HG02642 (cell line): ENCODE data around the gene ROR1.

Experiments used
- ATAC-seq: cut with Tn5 transposase; IDR thresholded peaks from one replicate; pipeline ENCODE4 v1.9.1; 2021; ENCODE audit warnings: mild to moderate bottlenecking; ENCODE audit not compliant: unreplicated experiment, poor library complexity

Gene ROR1

GRCh38 chr1:63845346-63845745 is 71.5 kb downstream of the ROR1 start:
- ATAC-seq: no peak

- no peak for ATAC-seq
Observed at GRCh38 chr1:63847308-63847910, 73.6 kb downstream of the ROR1 start.

- no peak for ATAC-seq
Observed at GRCh38 chr1:63848733-63849132, 74.9 kb downstream of the ROR1 start.

GRCh38 chr1:63849149-63849548 is 75.3 kb downstream of the ROR1 start:
- ATAC-seq: no peak

GRCh38 chr1:63854091-63854490 is 80.3 kb downstream of the ROR1 start:
- no peak for ATAC-seq

GRCh38 chr1:63855942-63856341 is 82.1 kb downstream of the ROR1 start:
- no peak for ATAC-seq

GRCh38 chr1:63856924-63857323 is 83.1 kb downstream of the ROR1 start:
- ATAC-seq: no peak

GRCh38 chr1:63857478-63857877 is 83.7 kb downstream of the ROR1 start:
- ATAC-seq: no peak

- ATAC-seq: no peak
Observed at GRCh38 chr1:63858153-63858552, 84.3 kb downstream of the ROR1 start.

- no peak for ATAC-seq
Observed at GRCh38 chr1:63859480-63860275, 85.9 kb downstream of the ROR1 start.

GRCh38 chr1:63861052-63861691 is 87.4 kb downstream of the ROR1 start:
- ATAC-seq: no peak

GRCh38 chr1:63863145-63863544 is 89.3 kb downstream of the ROR1 start:
- no peak for ATAC-seq

GRCh38 chr1:63864224-63864641 is 90.4 kb downstream of the ROR1 start:
- no peak for ATAC-seq

GRCh38 chr1:63865561-63865960 is 91.7 kb downstream of the ROR1 start:
- ATAC-seq: no peak

- ATAC-seq: no peak
Observed at GRCh38 chr1:63866084-63866483, 92.3 kb downstream of the ROR1 start.

- no peak for ATAC-seq
Observed at GRCh38 chr1:63867429-63868176, 93.8 kb downstream of the ROR1 start.

GRCh38 chr1:63868268-63868781 is 94.5 kb downstream of the ROR1 start:
- no peak for ATAC-seq

GRCh38 chr1:63870152-63870551 is 96.3 kb downstream of the ROR1 start:
- no peak for ATAC-seq

GRCh38 chr1:63871463-63871862 is 97.6 kb downstream of the ROR1 start:
- ATAC-seq: no peak

GRCh38 chr1:63873751-63874150 is 99.9 kb downstream of the ROR1 start:
- ATAC-seq: no peak
